ENCODE data around the gene SLC26A5.

The SLC26A5 gene

GRCh38 chr7:103344453-103345149 lies 101.4 kb downstream of the SLC26A5 start, which contains the start of gene DNAJC2:
TSS of gene DNAJC2 (minus strand) at chr7:103344767. CDS start at chr7:103344622, 145 bp downstream.
- peak; percentile 90 for DNase-seq

DNA sequence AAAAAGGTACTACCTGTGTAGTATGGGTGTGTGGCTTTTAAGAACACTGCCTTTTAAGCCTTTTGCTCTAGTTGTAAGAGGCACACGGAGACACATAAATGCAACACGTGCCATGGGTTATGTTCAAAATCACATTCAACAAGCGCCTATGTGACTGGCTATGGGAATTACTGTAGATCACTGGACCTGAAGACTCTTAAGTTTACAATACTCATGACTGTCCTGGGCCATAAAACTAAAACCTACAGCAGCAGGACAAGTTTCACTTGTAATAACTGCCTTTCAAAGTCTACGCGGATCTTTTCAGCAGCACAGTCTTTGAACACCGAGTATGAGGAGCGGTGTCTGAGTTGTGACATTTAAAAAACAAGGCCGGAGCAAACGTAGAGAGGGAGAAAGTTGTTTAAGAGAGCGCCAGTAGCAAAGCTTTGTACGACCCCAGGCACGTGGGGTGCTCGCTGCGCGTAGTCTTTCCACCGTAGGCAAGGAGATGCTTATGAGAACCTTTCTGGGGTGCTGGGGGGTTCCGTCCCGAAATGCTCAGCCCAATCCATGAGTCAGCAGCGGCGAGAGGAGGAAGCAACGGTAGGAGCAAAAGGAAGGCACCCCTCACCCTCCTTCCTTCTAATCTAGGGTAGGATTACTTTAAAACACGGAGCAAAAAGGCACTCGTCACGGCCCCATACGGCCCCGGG lies 102.1 kb downstream of the SLC26A5 start:
- DNase-seq = peak; percentile 41

GRCh38 chr7:103343332-103343731 lies 102.7 kb downstream of the SLC26A5 start:
- no peak for DNase-seq

DNA sequence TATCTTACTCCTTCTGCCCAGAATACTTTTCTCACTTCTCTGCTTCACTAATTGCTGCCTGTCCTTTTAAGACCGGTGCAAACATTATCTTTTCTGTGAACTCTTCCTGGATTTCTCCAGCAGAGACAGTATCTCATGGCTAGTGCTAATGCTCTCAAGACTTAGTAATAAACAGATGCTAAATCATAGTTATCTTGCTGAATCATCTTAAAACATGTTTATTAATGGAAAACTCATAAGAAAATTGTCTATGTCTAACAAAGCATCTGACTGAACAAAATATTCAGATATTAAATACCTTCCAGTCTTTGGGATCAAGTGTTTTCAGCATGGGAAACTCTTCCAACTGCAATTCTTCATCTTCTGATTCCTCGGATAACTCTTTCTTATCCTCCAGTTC lies 104.5 kb downstream of the SLC26A5 start:
- DNase-seq = no peak

- DNase-seq = no peak
Measured at GRCh38 chr7:103338864-103339263, 107.1 kb downstream of the SLC26A5 start.

GRCh38 chr7:103336761-103337160 lies 109.2 kb downstream of the SLC26A5 start:
- DNase-seq = no peak

- no peak for DNase-seq
Measured at GRCh38 chr7:103325744-103326143, 120.3 kb downstream of the SLC26A5 start.

All from stimulated activated CD4-positive, alpha-beta T cell treated with anti-CD3 and anti-CD28 coated beads, Interleukin-4, amount 100 ng/mL, for 24 hours (primary cell).